Sigmoid colon (tissue), 4 donors: Measurements from ENCODE around the gene CSK.

Experiments used
- POLR2A ChIP-seq, 2 donors: fragments of 450-650 bp; IDR thresholded peaks; one replicate each; pipeline ENCODE4 v1.6.1; 2016; ENCODE audit warnings: antibody characterized with exemption in 2 of 2, mild to moderate bottlenecking in 2 of 2, moderate library complexity in 2 of 2
- POLR2AphosphoS5 ChIP-seq, 4 donors: sonication (generic); formaldehyde crosslinking; IDR thresholded peaks; one replicate each; pipeline ENCODE4 v1.6.1; 2017; ENCODE audit warnings: antibody characterized with exemption in 4 of 4
- TF ChIP-seq, protein P1 (sequence below), 4 experiments: fragments of 450-650 bp in 3 of 4; fragments of 200-600 bp in 1 of 4; IDR thresholded peaks; one replicate each; pipeline ENCODE4 v1.5.1; 2016 to 2019; ENCODE audit warnings: antibody characterized with exemption in 4 of 4, mild to moderate bottlenecking in 3 of 4, moderate library complexity in 2 of 4

- TF ChIP-seq, protein P1, sequence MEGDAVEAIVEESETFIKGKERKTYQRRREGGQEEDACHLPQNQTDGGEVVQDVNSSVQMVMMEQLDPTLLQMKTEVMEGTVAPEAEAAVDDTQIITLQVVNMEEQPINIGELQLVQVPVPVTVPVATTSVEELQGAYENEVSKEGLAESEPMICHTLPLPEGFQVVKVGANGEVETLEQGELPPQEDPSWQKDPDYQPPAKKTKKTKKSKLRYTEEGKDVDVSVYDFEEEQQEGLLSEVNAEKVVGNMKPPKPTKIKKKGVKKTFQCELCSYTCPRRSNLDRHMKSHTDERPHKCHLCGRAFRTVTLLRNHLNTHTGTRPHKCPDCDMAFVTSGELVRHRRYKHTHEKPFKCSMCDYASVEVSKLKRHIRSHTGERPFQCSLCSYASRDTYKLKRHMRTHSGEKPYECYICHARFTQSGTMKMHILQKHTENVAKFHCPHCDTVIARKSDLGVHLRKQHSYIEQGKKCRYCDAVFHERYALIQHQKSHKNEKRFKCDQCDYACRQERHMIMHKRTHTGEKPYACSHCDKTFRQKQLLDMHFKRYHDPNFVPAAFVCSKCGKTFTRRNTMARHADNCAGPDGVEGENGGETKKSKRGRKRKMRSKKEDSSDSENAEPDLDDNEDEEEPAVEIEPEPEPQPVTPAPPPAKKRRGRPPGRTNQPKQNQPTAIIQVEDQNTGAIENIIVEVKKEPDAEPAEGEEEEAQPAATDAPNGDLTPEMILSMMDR (IDR thresholded peaks at IDR 0.05): no peak
- TF ChIP-seq POLR2A (IDR thresholded peaks at IDR 0.05): no peak
- no peak for TF ChIP-seq POLR2AphosphoS5 (IDR thresholded peaks at IDR 0.05)
Observed at GRCh38 chr15:74832826-74833225, 50.9 kb downstream of the CSK start.
